Right lobe of liver (tissue), 4 donors: Measurements from ENCODE around the gene CCIN.

Experiments used
- POLR2A ChIP-seq: fragments of 450-650 bp; IDR thresholded peaks from one replicate; pipeline ENCODE4 v1.6.1; 2017; ENCODE audit warnings: antibody characterized with exemption, mild to moderate bottlenecking
- TF ChIP-seq, protein P1 (sequence below), 4 donors: fragments of 200-600 bp in 3 of 4; fragments of 450-650 bp in 1 of 4; IDR thresholded peaks; one replicate each; pipeline versions ENCODE4 v1.5.1 to v1.8.0; 2016 to 2022; ENCODE audit warnings: antibody characterized with exemption in 4 of 4, mild to moderate bottlenecking in 2 of 4
- donor health status: DM: no; HTN: no; CAD: no.
- donor health status: DM: no; HTN: no; CAD: no.
- donor health status: DM: no; HTN: yes; CAD: no.

DNA sequence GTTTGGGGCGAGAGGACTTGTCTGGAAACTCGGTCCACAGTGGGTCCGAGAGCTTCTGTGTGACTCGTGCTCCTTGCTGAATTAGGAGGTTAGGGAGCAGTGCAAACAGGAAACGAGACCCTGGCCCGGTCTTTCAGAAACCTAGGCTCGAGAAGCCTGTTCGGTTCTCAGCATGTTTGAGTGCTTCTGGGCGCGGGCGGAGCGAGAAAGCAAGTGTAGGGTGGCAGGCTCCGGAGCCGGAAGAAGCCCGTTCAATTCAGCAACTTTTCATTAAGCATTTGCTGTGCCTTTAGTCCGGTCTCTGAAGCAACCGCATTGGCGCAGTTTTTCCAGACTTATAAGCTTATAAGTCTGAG lies 22.1 kb downstream of the CCIN start:
- TF ChIP-seq, protein P1, sequence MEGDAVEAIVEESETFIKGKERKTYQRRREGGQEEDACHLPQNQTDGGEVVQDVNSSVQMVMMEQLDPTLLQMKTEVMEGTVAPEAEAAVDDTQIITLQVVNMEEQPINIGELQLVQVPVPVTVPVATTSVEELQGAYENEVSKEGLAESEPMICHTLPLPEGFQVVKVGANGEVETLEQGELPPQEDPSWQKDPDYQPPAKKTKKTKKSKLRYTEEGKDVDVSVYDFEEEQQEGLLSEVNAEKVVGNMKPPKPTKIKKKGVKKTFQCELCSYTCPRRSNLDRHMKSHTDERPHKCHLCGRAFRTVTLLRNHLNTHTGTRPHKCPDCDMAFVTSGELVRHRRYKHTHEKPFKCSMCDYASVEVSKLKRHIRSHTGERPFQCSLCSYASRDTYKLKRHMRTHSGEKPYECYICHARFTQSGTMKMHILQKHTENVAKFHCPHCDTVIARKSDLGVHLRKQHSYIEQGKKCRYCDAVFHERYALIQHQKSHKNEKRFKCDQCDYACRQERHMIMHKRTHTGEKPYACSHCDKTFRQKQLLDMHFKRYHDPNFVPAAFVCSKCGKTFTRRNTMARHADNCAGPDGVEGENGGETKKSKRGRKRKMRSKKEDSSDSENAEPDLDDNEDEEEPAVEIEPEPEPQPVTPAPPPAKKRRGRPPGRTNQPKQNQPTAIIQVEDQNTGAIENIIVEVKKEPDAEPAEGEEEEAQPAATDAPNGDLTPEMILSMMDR (IDR thresholded peaks at IDR 0.05), result no peak
- no peak for TF ChIP-seq POLR2A
